GM21381 (cell line): Measurements from ENCODE around the gene ITGB1BP1.

ENCODE experiments used
- ATAC-seq: cut with Tn5 transposase; IDR thresholded peaks from one replicate; pipeline ENCODE4 v1.9.1; 2021; ENCODE audit warnings: mild to moderate bottlenecking, moderate library complexity; ENCODE audit not compliant: unreplicated experiment

Gene ITGB1BP1, protein sequence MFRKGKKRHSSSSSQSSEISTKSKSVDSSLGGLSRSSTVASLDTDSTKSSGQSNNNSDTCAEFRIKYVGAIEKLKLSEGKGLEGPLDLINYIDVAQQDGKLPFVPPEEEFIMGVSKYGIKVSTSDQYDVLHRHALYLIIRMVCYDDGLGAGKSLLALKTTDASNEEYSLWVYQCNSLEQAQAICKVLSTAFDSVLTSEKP

DNA sequence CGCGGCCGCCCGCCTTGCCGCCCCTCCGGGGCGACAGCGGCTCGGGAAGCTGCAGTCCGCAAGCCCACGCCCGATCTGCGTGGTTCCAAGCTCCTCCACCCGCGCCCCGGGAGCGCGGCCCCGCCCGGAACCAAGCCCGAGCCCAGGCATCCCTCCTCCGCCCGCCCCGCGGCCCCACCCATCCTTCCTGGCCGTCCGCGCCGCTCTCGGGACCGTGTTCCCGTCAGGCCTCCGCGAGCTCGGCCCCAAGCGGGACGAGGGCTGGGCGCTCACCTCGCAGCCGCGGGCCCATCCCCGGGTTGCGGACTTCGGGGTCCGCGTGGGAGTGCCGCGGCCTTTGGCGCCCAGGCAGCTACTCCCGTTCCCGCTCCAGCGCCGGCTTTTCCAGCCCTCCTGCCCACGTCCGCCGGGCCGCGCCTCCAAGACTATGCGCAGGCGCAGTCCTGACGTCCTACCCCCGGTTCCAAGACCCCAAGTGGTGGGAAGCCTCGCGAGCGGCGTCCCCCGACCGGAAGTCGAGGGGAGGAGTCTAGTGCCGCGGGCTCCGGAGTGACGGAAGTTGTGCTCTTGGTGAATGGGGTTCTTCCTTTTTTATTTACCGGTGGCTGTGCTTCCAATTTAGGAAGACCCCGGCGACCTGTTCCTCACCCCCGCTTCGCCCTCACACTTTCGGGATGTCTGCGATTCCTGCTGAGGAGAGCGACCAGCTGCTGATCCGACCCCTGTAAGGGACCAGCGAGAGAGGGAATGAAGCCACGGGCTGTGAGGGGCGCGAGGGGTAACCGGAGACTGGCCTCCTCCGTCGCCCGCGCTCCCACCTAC lies at the start of gene ITGB1BP1, which contains the start of gene CPSF3:
Gene ITGB1BP1 (minus strand): TSS at position 429 of the 822 bp plus-strand sequence. CDS start 4,831 bp downstream, outside the sequence.
Gene CPSF3 (plus strand): TSS at position 555 of the 822 bp plus-strand sequence. CDS start 120 bp downstream, at position 675.
- ATAC-seq: peak; percentile 70

DNA sequence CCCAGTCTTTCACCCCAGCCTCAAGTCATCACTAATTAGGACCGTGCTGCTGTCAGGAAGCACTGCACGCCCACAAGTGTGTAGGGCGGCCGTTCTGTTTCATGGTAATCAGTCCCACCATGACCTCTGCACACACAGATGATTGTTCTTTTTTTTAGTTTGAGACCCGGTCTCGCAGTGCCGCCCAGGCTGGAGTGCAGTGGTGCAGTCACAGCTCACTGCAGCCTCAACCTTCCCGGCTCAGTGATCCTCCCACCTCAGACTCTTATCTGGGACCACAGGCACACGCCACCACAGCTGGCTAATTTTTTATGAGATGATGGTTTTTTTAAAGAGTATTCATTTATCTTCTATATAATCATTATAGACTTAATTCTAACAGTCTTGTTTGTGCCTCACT lies 49.2 kb upstream of the ITGB1BP1 start:
- ATAC-seq: no peak

DNA sequence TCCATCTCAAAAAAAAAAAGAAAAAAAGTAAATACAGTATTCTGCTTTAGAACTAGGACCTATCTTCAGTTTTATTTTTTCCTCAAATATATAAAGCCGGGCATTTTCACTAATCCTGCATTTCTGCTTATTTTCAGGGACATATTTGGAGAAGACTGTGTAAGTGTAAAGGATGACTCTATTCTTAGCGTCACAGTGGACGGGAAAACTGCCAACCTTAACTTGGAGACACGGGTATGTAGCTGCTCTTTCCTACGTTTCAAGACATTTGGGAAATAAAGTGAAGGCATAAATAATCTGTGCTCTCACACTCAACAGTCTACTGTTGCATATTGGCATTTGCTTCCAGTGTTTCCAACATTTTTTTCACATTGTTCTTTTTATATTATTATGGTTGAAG lies 47.9 kb upstream of the ITGB1BP1 start:
- no peak for ATAC-seq

DNA sequence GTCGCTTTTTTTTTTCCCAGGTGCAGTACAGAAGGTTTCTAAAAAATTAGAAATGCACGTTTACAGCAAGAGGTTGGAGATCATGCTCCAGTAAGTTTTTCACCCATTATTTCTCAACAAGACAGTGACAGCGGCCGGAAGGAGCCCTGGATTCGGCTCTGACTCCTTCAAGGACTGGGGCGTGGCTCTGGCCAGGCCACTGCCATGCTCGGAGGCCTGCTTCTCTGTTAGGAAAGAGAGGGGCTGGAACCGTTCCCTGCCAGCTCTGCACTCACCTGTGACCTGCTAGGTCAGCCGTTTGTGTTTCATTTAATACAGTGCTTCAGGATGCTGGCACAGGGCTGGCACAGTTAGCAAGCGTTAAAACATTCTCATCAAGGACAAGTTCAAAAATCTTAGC lies 44.4 kb upstream of the ITGB1BP1 start:
- ATAC-seq: no peak

DNA sequence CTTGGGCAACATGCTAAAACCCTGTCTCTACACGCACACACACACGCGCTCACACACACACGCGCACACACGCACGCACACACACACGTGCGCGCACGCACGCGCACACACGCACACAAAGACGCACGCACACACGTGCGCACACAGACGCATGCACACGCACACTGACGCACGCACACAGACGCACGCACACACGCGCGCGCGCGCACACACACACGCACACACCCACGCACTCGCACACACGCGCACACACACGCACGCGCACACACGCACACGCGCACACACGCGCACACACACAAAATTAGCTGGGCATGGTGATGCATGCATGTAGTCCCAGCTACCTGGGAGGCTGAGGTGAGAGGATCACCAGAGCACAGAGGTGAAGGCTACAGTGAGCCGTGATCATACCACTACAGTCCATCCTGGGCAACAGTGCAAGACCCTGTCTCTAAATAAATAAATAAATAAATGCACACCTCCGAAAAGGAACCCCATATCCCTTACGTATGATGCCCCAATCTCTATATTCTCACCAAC lies 42.9 kb upstream of the ITGB1BP1 start:
- ATAC-seq: no peak

DNA sequence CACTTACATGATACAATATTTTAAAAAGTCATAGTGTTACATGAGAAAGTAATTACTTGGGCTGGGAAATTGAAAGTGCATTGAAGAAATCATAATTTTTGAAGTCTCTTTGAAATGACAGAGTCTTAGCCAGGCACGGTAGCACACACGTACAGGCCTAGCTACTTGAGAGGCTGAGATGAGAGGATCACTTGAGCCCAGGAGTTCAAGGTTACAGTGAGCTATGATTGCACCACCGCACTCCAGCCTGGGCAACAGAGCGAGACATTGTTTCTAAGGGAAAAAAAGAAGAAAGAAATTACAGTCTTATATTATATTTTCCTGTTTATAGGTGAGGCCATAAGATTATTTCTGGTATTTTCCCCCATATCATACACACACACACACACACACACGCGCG lies 41.8 kb upstream of the ITGB1BP1 start:
- ATAC-seq: no peak

DNA sequence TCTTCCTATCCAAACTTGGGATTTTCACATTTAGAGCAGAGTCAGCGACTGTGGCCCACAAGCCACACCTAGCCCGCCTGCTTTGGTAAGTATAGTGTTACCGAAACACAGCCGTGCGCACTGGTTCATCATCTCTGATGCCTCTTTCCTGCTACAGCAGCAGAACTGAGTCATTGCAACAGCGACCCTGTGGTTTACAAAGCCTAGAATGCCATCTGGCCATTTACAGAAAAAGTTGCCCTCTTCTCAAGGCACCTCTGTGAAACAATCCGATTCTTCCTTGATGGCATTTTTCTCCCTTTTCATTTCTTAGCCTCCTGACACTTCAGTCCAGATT lies 40.3 kb upstream of the ITGB1BP1 start:
- no peak for ATAC-seq

DNA sequence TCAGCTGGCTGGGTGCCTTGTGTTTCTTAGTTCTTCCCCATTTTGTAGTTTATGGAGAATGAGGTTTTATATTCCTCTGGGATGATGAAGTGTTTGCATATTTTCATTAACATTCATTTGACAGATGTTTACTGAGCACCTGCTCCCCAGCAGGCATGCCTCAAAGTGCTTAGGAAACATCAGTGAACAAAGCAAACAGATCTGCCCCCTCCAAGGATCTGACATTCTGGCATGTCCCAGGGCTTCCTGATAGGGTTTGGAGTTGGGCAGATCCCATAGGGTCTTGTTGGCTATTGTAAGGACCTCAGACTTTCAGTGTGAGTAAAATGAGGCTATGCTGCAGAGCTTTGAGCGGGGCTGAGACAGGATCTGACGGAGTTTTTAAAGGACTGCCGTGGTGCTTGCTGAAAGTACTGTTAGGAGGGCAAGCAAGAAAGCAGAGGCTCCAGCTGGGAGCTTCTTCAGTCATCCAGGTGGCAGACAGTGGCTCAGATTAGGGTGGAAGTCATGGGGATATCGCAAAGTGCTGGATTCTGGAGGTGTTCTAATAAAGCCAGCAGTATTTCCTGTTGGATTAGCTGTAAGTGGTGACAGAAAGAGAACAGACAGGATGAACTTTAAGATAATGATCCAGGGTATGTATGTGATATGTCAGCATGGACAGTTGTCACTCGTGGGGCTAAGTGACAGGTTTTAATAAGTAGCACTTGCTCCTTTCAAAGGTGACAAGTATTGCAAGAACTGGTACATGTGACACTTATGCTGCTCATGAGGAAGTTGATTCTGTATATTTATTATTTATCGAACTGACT lies 39.8 kb upstream of the ITGB1BP1 start:
- no peak for ATAC-seq

DNA sequence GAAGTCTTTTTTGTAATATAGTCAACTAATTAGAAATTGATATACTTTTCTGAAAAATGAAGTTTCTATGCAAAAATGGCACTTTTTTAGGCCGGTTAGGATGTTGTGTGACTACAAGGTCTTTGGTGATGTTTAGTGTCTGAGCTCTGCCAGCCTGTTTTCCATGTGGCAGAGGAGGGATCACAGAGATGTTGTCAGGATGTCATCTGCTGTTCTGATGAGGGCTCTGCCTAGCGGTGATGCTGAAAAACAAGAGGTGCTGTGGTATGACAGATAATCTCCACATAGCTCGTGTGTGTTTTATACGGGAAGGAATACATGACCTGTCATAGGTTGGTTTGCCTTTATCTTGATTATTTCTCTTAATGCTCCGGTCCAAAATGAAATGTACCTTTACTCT lies 39.0 kb upstream of the ITGB1BP1 start:
- no peak for ATAC-seq

DNA sequence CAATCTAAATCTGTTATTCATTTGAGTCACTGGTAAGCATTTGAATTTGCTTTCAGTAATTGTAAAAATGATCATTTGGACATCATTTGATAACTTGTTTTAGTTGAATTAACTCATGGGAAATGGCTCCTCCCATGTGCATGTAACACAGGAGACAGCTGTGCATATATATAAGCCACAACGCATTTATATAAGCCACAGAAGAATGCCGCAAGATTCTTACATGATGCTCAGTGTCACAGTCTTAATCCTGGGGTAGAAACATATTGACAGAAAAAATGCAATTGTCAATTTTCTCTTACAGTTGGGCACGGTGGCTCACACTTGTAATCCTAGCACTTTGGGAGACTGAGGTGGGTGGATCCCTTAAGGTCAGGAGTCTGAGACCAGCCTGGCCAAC lies 37.8 kb upstream of the ITGB1BP1 start:
- ATAC-seq: no peak

DNA sequence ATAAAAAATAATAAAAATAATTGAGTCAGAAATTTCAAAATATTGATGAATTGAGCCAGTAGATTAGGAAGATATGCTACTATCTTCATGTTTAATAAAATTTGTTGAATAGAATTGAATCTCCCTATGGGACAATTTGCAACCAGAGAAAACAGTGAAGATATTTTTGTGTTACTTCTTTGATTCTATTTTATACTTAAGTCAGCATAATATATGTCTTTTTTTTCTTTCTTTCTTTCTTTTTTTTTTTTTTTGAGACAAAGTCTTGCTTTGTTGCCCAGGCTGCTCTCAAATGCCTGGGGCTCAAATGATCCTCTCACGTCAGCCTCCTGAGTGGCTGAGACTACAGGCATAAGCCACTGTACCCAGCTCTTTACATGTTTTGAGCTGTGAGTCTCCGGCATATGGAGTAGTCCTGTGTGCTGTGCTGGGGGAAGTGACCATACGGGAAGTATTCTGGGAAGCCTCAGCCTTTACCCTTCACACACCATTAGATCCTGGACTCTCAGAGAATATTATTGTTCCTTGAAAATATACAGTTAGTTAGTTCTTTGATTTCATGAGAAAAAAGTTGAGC lies 37.2 kb upstream of the ITGB1BP1 start:
- no peak for ATAC-seq

DNA sequence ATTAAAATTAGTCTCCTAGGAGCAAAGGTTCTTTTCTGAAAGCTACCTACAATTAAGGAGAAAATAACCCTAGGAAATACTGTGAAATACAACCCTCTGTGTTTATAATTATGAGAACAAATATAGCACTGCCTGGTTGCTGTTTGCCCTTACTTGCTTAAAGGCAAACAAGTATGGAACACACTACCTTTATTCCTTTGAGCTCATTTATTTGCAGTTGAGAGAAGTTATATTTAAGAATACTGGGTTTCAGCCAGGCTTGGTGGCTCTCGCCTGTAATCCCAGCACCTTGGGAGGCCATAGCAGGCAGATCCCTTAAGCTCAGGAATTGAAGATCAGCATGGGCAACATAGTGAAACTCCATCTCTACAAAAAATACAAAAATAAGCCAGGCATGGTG lies 27.9 kb upstream of the ITGB1BP1 start:
- no peak for ATAC-seq

DNA sequence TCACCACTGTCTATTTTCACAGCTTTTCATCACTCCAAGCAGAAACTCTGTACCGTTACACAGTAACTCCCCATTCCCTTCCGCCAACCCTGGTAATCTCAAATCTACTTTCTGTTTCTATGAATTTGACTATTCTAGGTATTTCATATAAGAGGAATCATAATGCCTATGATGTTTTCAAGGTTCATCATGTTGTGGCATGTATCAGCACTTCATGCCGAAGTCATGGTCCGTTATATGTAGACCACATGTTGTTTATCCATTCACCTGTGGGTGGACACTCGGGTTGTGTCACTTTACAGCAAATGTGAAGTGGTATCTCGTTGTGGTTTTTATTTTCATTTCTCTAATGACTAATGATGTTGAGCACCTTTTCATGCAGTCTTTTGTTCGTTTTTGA lies 21.8 kb upstream of the ITGB1BP1 start:
- ATAC-seq: no peak

DNA sequence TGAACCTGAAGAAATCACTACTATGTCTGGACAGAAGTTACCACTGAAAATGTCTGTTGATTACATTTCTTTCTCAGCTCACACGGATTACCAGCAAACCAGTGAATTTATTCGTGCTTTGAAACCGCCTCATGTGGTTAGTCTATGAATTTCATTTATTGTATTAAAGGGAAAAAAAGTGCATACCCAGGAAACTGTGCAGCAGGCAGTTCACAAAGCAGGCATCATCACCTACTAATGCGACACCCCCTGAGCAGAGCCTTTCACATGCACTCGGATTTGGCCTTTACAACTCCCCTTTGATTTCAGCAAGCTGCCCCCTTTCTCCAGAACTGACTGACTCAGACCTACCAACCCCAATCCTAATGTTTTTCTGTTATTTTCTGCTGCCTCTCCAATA lies 20.2 kb upstream of the ITGB1BP1 start:
- no peak for ATAC-seq

DNA sequence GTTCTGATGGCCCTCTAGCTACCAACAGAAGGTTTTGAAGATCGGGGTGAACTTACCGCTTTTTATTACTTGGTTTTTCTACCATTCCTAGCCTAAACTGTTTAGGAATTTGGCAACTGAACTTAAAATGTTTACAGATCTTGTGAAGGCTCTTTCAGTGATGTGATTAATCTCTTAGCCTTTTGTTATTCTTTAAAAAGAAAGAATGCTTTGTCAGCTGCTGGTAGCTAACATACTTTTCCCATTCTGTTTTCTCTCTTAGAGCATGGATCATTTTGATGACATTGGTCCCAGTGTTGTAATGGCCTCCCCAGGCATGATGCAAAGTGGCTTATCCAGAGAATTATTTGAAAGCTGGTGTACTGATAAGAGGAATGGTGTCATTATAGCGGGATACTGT lies 18.2 kb upstream of the ITGB1BP1 start:
- no peak for ATAC-seq

DNA sequence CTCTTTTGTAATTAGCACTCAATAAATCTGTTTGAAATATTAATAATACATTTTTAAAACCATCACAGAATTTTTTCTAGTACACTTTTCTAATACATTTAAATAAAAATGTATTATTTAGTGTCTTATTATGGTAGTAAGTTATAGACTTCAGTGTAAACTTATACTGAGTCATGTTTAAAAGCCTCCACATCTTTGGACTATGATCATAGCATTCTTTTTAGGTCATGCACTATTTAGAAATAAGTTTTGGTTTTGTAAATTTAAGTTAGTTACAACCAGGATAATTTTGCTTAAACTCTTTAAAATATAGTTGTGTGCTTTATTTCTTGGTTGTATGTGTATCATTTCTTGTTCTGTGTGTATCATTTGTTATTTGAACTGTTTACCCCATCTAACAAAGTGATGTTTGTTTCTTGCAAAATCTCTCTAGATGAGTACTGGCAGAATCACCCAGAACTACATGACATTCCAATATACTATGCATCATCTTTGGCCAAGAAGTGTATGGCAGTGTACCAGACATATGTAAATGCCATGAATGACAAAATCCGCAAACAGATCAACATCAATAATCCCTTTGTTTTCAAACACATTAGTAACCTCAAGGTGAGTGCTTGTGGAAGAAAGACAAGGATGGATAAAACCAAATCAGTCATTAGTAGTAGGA lies 16.9 kb upstream of the ITGB1BP1 start:
- ATAC-seq: no peak

DNA sequence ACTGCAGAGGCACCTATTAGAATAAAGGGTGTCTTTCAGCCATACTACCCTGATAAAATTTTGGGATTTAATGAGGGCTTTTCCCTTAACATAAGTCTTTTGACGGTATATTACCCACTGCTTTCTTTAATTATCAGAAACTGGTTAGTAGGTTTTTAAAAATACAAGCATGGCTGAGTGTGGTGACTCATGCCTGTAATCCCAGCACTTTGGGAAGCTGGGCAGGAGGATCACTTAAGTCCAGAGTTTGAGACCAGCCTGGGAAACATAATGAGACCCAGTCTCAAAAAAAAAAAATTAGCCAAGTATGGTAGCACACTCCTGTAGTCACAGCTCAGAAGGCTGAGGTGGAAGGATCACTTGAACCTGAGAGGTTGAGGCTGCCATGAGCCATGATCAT lies 16.2 kb upstream of the ITGB1BP1 start:
- no peak for ATAC-seq

DNA sequence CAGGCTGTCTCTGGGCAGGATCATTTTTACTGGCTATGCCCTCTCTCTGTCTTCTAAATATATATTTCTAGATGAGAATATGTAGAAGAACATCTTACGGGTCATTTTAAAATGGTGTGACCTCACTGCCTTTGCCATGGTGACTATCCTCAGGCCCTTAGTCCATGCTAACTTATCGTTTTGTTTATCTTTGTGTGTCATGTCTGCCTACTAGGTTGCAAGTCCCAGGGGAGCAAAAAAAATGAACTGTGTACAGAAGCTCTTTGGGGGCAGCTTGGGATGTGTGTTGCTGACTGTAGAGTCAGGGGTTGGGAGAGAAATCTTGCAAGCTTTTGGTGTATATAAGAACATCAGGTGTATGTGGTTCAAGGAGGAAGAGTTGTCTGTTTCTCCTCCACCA lies 11.2 kb upstream of the ITGB1BP1 start:
- no peak for ATAC-seq

DNA sequence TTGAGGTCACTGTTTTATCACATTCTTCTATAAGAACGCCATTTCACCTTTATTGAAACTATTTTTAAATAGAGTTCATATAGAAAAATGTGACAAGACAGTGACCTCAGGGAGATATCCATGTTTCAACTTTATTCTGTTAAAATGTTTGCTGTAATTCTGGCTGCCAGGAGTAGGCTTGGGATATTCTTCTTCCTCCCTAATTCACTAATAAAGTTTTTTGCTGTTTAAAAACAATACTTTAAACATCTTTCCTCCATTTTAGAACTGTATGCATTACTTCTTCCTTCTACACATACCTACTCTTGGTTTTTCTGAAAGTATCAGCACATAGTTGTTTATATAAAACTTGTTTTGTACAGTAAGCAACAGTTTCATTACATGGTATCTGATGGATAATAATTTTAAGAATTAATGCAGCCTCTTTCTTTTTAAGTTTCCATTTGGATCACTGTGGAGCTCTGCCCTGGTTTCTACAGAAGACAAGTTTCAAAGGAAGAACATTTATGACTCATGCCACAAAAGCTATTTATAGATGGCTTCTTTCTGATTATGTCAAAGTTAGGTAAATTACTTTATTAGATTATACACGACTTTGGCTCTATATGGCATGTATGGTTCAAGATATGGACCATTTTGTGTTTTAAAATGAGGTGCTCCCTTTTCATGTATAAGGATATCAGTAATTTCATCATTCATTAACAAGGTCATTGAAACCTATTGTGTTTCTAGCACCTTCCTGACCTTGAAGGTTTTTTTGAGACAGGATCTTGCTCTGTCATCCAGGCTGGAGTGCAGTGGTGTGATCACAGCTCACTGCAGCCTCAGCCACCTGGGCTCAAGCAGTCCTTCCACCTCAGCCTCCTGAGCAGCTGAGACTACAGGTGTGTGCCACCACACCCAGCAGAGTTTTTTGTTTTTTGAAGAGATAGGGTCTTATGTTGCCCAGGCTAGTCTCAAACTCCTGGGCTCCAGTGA lies 7.3 kb upstream of the ITGB1BP1 start:
- no peak for ATAC-seq
